NOMO-1 (cell line): ENCODE data around the gene ZBTB17.
"Not testable (repeated sequence)": the region's sequence is repeated elsewhere in the genome, so short reads cannot be mapped to it uniquely, and the experiment has no call there.

Experiments
- DNase-seq, 2 experiments: peaks; one replicate each; lab custom pipeline; 2025; ENCODE audit not compliant: unreplicated experiment in 2 of 2; lab: John Stamatoyannopoulos, UW

The ZBTB17 gene

GRCh38 chr1:15991427-15992186, 15.7 kb upstream of the ZBTB17 start:
- no peak for DNase-seq

GRCh38 chr1:15989776-15990175, 13.9 kb upstream of the ZBTB17 start:
- no peak for DNase-seq

- no peak for DNase-seq
Observed at GRCh38 chr1:15988856-15989736, 13.2 kb upstream of the ZBTB17 start.

GRCh38 chr1:15985611-15986297, 9.9 kb upstream of the ZBTB17 start:
- peak; percentile 28 to 79 for DNase-seq

GRCh38 chr1:15983275-15983674, 7.4 kb upstream of the ZBTB17 start:
- no peak for DNase-seq

GRCh38 chr1:15981679-15982078, 5.8 kb upstream of the ZBTB17 start:
- no peak for DNase-seq

GRCh38 chr1:15977947-15978346, 2.0 kb upstream of the ZBTB17 start:
- DNase-seq = not testable (repeated sequence)

- DNase-seq = peak; percentile 31 to 51
Observed at GRCh38 chr1:15975358-15975804, 520 bp downstream of the ZBTB17 start.

GRCh38 chr1:15974855-15975254, 1.0 kb downstream of the ZBTB17 start:
- no peak for DNase-seq

- DNase-seq = no peak
Observed at GRCh38 chr1:15973772-15974171, 2.1 kb downstream of the ZBTB17 start.

- no peak for DNase-seq
Observed at GRCh38 chr1:15972409-15972808, 3.5 kb downstream of the ZBTB17 start.

GRCh38 chr1:15970911-15971310, 5.0 kb downstream of the ZBTB17 start:
- DNase-seq = no peak

GRCh38 chr1:15969321-15969880, 6.5 kb downstream of the ZBTB17 start:
- DNase-seq = no peak

- no peak for DNase-seq
Observed at GRCh38 chr1:15968172-15968571, 7.7 kb downstream of the ZBTB17 start.

- DNase-seq = no peak
Observed at GRCh38 chr1:15966956-15967344, 9.0 kb downstream of the ZBTB17 start.

- peak; percentile 28 to 55 for DNase-seq
Observed at GRCh38 chr1:15966081-15966955, 9.6 kb downstream of the ZBTB17 start.

GRCh38 chr1:15965228-15965767, 10.6 kb downstream of the ZBTB17 start:
- DNase-seq = no peak

- DNase-seq = peak in 1 of 2 experiments; percentile 26
Observed at GRCh38 chr1:15963968-15964648, 11.8 kb downstream of the ZBTB17 start.

- DNase-seq = no peak
Observed at GRCh38 chr1:15963363-15963967, 12.4 kb downstream of the ZBTB17 start.
